GM19025 (cell line): Measurements from ENCODE around the gene OXGR1.

Experiments used
- ATAC-seq: cut with Tn5 transposase; IDR thresholded peaks from one replicate; pipeline ENCODE4 v1.9.1; 2021; ENCODE audit warnings: mild to moderate bottlenecking, low read depth, moderate library complexity; ENCODE audit not compliant: unreplicated experiment

The OXGR1 gene

GRCh38 chr13:96966415-96967102, 27.7 kb downstream of the OXGR1 start:
- no peak for ATAC-seq

GRCh38 chr13:96963786-96964475, 30.3 kb downstream of the OXGR1 start:
- ATAC-seq: no peak

GRCh38 chr13:96960379-96960778, 33.9 kb downstream of the OXGR1 start:
- ATAC-seq: no peak

- ATAC-seq: no peak
Observed at GRCh38 chr13:96958286-96958891, 35.9 kb downstream of the OXGR1 start.

- ATAC-seq: no peak
Observed at GRCh38 chr13:96952595-96952994, 41.7 kb downstream of the OXGR1 start.

GRCh38 chr13:96948127-96948526, 46.1 kb downstream of the OXGR1 start:
- ATAC-seq: no peak

- no peak for ATAC-seq
Observed at GRCh38 chr13:96947343-96947910, 46.8 kb downstream of the OXGR1 start.

- no peak for ATAC-seq
Observed at GRCh38 chr13:96946709-96947311, 47.5 kb downstream of the OXGR1 start.

- no peak for ATAC-seq
Observed at GRCh38 chr13:96940961-96941360, 53.3 kb downstream of the OXGR1 start.

- ATAC-seq: no peak
Observed at GRCh38 chr13:96935901-96936300, 58.4 kb downstream of the OXGR1 start.
